Esophagus squamous epithelium (tissue), 4 donors: ENCODE data around the gene SLC6A13.

ENCODE experiments used
- POLR2A ChIP-seq, 4 donors: fragments of 450-650 bp; IDR thresholded peaks; one replicate each; pipeline ENCODE4 v1.6.1; 2017; ENCODE audit warnings: antibody characterized with exemption in 4 of 4, mild to moderate bottlenecking in 4 of 4, moderate library complexity in 3 of 4
- TF ChIP-seq, protein P1 (sequence below), 6 experiments: fragments of 450-650 bp in 4 of 6; fragments of 200-600 bp in 2 of 6; sonication (generic) in 2 of 6; IDR thresholded peaks; one replicate each; pipeline ENCODE4 v1.5.1; 2016 to 2019; ENCODE audit warnings: antibody characterized with exemption in 6 of 6, mild to moderate bottlenecking in 4 of 6, moderate library complexity in 4 of 6

DNA sequence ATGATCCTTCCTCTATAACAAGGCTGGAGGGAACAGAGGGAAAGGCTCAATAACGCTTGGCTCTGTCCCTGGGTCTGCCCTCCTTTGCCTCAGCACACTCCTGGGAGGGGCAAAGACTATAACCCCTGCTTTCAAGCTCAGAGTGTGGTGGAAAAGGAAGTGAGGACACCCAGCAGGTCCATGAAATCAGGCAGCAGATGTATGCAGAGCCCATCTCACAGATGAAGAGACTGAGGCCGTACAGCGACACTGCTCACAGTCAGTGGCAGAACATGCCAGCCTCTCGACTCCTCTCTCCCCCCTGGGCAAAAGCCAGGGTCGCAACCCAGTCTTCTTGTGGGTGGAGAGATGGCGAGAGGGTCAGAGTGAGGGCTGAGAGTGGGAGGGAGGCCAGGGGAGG is 88.5 kb downstream of the SLC6A13 start:
- TF ChIP-seq, protein P1, sequence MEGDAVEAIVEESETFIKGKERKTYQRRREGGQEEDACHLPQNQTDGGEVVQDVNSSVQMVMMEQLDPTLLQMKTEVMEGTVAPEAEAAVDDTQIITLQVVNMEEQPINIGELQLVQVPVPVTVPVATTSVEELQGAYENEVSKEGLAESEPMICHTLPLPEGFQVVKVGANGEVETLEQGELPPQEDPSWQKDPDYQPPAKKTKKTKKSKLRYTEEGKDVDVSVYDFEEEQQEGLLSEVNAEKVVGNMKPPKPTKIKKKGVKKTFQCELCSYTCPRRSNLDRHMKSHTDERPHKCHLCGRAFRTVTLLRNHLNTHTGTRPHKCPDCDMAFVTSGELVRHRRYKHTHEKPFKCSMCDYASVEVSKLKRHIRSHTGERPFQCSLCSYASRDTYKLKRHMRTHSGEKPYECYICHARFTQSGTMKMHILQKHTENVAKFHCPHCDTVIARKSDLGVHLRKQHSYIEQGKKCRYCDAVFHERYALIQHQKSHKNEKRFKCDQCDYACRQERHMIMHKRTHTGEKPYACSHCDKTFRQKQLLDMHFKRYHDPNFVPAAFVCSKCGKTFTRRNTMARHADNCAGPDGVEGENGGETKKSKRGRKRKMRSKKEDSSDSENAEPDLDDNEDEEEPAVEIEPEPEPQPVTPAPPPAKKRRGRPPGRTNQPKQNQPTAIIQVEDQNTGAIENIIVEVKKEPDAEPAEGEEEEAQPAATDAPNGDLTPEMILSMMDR (IDR thresholded peaks at IDR 0.05) = no peak
- no peak for TF ChIP-seq POLR2A (IDR thresholded peaks at IDR 0.05)
